Ureter (tissue), 1 donor: ENCODE measurements around the gene CTU2. TPM values are rescaled to one million over a fixed set of nuclear protein-coding genes. Genes with fewer than 3 reads are reported as not detected.

Experiments used
- DNase-seq: peaks from one replicate; pipeline ENCODE4 v3.0.0-alpha.2; 2020; ENCODE audit warnings: low spot score
- total RNA-seq: library from RNA; stranded (reverse); gene quantifications from one replicate; pipeline ENCODE4 v1.2.4, GENCODE V29; 2023
- donor health status: DM: yes; HTN: yes; CAD: no.

CTU2 gene
- total RNA-seq, 1 donor from 2014 or later = 25.2 TPM

DNA sequence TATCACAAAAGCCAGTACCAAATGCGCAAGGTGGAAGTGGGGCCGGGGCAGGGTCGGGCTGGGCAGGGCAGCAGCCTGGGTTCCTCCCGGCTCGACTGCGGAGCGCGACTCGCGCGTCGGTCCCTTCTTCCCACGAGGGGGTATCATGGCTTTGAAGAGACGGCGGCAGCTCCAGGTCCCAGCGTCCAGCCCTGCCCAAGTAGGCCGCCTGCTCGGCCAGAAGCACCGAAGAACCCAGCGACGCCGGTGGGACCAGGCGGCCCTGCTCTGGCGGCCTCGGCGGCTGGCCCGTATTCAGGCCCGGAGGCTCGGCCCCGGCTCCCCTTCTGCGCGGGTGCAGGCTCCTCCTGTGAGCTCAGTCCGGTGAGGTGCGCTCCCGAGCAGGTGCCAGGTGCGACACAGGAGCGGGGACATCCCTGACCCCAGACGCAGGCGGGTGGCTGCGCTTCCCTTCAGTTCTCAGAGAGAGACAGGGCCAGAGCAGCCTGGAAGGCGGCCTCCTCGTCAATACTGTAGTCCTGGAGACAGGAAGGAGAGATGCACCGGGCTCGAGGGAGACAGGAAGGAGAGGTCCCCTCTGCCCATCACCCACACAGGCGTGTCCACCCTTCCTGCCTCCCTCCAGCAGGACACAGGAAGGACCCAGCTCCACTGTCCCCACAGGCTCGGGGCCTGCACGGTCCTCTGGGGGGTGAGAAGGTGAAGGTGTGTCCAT, 9.0 kb upstream of the CTU2 start:
- DNase-seq = no peak

DNA sequence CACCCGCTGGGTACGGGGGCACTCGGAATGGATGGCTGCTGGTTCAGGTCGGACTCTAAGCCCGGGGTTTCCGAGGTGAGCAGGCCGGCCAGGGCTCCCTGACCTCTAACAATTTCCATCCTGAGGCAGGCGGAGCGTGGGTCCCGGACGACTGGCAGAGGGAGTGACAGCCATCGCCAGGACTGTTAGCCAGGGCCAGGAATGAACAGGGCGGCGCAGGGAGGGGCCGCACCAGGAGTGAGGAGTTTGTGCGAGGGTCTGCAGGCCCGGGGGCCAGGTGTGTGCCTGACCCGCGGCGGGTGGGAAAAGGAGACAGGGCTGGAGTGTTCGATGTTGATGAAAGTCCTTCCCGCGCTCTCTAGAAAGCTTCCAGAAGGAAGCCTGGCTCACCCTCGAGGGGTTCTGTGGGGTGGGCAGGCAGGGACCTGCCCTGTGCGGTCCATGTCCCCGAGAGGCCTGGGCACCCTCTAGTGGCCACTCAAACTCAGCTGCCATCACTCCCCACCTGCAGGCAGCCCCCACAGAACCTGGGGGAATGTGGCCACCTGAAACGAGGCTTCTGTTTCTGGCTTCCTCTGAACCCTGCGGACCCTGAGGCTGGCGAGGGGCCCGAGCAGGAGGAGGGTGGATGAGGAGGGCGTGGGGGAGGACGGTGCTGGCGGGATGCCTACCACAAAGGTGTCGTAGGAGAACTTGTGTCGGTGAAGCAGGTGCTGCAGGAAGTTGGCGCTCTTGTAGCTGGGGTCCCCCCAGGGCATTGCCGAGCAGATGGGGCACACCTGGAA, 8.3 kb upstream of the CTU2 start:
- no peak for DNase-seq

GRCh38 chr16:88698646-88699045, 7.7 kb upstream of the CTU2 start:
- no peak for DNase-seq

DNA sequence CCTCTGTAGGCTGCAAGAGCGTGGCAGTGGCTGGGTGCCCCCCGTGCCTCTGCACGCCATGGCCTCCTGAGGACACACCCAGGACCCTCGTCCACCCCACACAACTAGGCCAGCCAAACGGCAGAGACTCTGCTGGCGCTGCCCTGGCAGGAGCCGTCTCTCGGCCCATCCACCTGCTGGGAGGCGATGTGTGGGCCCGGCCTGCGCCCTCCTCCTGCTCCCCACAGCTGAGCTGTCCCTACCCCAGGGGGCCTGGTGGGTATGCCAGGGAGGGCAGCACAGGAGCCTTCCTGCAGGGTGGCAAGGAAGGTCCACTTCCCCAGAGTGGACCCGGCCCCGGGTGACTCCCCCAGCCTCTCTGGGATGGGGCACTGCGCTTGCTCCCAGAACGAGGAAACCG, 7.1 kb upstream of the CTU2 start:
- DNase-seq = no peak

DNA sequence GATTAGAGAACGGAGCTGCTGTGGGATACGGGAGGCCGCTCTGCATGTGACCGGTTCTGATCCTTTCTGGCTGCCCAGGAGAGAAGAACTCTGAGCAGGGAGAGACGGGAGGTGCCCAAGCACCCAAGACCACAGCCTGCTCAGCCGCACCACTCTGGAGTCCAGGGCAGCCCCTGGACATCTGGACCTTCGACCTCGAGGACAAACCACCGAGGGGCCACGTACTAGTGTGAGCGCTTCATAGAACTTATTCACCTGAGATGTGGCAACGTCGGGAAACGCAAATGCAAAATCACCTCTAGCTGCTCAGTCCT, 6.0 kb upstream of the CTU2 start:
- DNase-seq = no peak

- DNase-seq = peak; percentile 93
Measured at GRCh38 chr16:88700636-88701482, 5.4 kb upstream of the CTU2 start.

GRCh38 chr16:88701581-88702370, 4.5 kb upstream of the CTU2 start:
- DNase-seq = no peak

DNA sequence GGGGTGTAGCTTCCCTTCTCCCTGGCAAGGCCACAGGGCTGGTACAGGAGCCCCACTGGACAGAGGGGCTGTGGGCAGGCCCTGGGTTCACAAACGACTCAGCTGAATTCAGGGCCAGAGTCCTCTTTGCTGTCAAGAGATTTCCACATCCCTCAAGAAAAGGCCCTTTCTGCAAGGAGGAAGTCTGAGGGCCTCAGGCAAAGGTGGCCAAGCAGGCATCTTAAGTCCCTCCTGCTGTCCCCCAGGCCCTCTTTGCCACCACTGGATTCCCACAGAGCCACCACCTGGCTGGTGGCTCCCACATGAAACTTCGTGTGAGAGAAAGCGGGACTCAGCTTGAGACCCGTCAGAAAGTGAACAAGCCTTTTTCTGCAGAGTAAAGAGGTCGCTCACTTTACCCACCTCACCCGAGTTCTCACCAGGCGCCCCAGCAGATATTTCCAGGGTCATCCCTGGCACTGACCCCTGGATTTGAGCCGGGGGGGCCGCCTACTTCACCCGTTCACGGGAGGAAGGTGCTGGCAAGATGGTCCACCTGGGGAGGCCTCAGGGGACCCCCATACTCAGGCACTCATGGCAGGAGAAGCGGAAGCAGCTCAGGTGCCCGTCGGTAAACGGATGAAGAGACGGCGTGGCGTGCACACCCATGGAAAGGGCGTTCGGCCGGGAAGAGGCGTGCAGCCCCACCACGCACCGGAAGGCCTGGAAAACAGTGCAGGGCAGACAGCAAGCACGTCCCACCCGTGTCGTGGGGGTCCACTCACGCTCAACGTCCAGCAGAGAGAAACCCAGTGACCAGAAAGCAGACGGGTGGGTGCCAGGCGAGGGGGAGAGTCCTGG, 3.7 kb upstream of the CTU2 start:
- DNase-seq = no peak

GRCh38 chr16:88703486-88704309, 2.6 kb upstream of the CTU2 start:
- DNase-seq = no peak

- no peak for DNase-seq
Measured at GRCh38 chr16:88705076-88705684, 1.1 kb upstream of the CTU2 start.

DNA sequence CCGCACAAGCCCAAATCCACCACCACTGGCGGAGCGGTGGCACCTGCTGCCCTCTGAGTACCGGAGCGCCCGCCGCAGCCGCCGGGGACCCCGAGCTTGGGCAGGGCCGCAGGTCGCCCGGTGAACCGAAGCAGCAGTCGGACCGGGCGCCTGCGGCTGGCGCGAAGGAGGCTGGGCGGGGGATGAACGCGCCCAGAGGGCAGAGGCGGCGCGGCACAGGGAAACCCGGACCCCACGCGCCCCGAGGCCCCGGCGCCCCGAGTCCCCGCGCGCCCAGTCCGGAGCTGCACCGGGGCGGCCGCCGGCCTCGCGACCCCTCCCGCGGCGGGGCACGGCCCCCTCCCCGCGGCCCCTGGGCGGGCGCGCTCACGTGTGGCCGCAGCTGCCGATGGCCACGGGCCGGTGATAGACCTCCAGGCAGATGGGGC, 488 bp upstream of the CTU2 start:
- no peak for DNase-seq

DNA sequence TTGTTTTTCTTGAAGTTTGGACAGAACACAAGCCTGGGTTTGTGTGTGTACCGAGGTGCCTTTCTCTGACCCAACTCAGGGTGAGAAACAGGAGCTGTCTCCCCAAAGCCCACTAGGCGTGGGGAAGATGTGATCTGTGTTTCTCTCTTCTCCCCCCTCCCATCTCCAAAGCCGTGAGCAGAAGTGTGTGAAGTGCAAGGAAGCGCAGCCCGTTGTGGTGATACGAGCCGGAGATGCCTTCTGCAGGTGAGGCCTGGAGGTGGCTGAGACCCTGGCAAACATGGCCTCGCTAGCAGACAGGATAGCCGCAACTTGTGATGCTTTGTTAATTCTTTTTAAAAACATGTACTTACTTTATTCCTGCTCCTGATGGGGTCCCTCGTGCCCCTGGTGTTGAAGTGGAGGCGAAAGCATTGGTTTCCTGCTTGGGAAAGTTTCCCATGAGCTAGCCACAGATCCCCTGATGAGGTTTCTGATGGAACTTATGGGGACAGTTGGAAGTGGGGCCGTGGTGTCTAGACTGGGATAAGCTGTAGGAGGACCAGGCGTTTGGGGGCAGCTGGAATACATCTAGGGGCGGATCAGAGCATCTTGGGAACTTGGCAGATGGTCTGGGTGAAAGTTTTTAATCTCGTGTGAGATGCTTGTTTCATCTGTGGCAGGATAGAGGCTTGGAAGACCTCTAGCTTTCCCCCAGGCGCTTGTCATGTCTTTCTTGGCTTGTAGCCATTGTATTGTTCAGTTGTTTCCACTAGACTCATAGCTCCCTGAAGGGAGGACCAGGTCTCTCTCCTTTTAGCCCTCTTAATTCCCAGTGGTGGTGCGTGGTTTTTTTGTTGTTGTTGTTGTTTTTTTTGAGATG, 893 bp downstream of the CTU2 start:
- no peak for DNase-seq

DNA sequence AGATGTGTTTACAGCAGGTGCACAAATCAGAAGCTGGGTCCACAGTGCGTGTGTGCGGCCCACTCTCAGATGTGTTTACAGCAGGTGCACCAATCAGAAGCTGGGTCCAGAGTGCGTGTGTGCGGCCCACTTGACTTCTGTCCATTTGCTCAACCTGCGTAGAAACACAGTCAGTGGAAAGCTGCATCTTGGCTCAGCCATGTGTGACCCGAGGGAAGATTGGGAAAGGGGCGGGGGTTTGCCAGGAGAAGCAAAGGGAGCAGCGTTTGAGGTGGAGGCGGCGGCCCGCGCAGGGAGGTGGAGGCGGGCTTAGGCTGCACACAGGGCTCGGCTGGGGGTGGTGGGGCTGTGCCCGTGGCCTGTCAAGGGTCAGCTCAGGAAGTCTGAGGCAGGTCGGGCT, 4.3 kb downstream of the CTU2 start:
- DNase-seq = no peak

DNA sequence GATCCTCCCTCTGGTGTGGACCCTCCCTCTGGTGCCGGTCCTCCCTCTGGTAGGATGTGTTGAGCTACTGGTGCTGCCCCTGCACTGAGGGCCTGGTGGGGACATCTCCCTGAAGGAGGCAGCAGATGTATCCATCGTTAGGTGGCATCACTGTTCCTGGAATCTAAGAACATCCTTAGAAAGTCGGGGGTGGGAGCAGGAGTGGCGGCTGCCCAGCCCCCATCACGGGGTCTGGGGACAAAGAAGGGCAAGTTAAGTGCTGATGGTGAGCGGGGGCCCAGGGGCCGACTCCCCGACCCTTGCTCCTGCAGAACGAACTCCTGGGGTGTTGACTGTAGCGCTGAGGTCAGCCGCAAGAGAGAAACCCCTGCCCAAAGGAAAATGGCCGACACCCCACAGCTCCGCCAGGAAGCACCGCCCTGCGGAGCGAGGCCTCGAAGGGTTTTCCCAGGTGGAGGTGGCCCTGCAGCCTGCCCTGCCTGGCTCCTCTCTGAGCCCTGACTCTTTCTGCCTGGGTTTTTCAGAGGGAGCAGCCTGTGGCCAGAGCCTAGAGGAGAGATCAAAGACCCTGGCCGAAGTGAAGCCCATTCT, 5.5 kb downstream of the CTU2 start:
- no peak for DNase-seq

- DNase-seq = no peak
Measured at GRCh38 chr16:88712362-88712979, 6.2 kb downstream of the CTU2 start.

GRCh38 chr16:88713054-88713453, 6.8 kb downstream of the CTU2 start:
- no peak for DNase-seq

GRCh38 chr16:88713568-88714419, 7.5 kb downstream of the CTU2 start:
- no peak for DNase-seq
